ENCODE measurements around the gene SOX6. TPM values are rescaled to one million over a fixed set of nuclear protein-coding genes. Genes with fewer than 3 reads are reported as not detected.
"Not testable (repeated sequence)": the region's sequence is repeated elsewhere in the genome, so short reads cannot be mapped to it uniquely, and the experiment has no call there.

The SOX6 gene
- 10 to 100 TPM in 11 of 12 donors, not detected in 1; 15.1 to 36.5 (median 25.3) TPM for polyA plus RNA-seq (ENCODE audit: insufficient read length in 12 of 12)
- long read RNA-seq, donor 1, partial matches to known transcripts, result 5 of 5 reads
- long read RNA-seq, donor 1, other reads (novel, unspliced or antisense), result 0 of 5 reads
- long read RNA-seq, donor 2, result 0 reads
- long read RNA-seq, donor 3, result 0 reads
- long read RNA-seq, donor 4, result 0 reads
- long read RNA-seq, donor 5, result 0 reads
- long read RNA-seq, donor 6, result 0 reads
- long read RNA-seq, donor 7, result 0 reads
- long read RNA-seq, donor 8, partial matches to known transcripts, result 52 of 274 reads
- long read RNA-seq, donor 8, other reads (novel, unspliced or antisense), result 222 of 274 reads
- long read RNA-seq, donor 9, result 0 reads
- long read RNA-seq, donor 10, result 0 reads
- long read RNA-seq, donor 11, result 0 reads

- DNase-seq, result peak; percentile 51
Measured at GRCh38 chr11:16356057-16356760, at the start of gene SOX6. SOX6 (minus strand) TSS chr11:16356546; CDS start chr11:16341248, 15,298 bp downstream.

- DNase-seq, result no peak
Measured at GRCh38 chr11:16404781-16405285, 48.5 kb upstream of the SOX6 start.

- DNase-seq, result no peak
Measured at GRCh38 chr11:16403851-16404250, 47.5 kb upstream of the SOX6 start.

- no peak for DNase-seq
Measured at GRCh38 chr11:16403448-16403803, 47.1 kb upstream of the SOX6 start.

- DNase-seq, result no peak
Measured at GRCh38 chr11:16402654-16403447, 46.5 kb upstream of the SOX6 start.

- DNase-seq, result no peak
Measured at GRCh38 chr11:16397390-16397789, 41.0 kb upstream of the SOX6 start.

- no peak for DNase-seq
Measured at GRCh38 chr11:16395601-16396000, 39.3 kb upstream of the SOX6 start.

- no peak for DNase-seq
Measured at GRCh38 chr11:16394947-16395346, 38.6 kb upstream of the SOX6 start.

- no peak for DNase-seq
Measured at GRCh38 chr11:16393340-16393739, 37.0 kb upstream of the SOX6 start.

GRCh38 chr11:16392616-16393015, 36.3 kb upstream of the SOX6 start:
- DNase-seq, result no peak

- DNase-seq, result not testable (repeated sequence)
Measured at GRCh38 chr11:16390826-16391225, 34.5 kb upstream of the SOX6 start.

- DNase-seq, result no peak
Measured at GRCh38 chr11:16385099-16385498, 28.8 kb upstream of the SOX6 start.

GRCh38 chr11:16382638-16383380, 26.5 kb upstream of the SOX6 start:
- no peak for DNase-seq

- no peak for DNase-seq
Measured at GRCh38 chr11:16382186-16382585, 25.8 kb upstream of the SOX6 start.

- no peak for DNase-seq
Measured at GRCh38 chr11:16380941-16381568, 24.7 kb upstream of the SOX6 start.

- no peak for DNase-seq
Measured at GRCh38 chr11:16378906-16379305, 22.6 kb upstream of the SOX6 start.

- DNase-seq, result no peak
Measured at GRCh38 chr11:16377746-16378145, 21.4 kb upstream of the SOX6 start.

- not testable (repeated sequence) for DNase-seq
Measured at GRCh38 chr11:16375664-16376063, 19.3 kb upstream of the SOX6 start.

- no peak for DNase-seq
Measured at GRCh38 chr11:16373768-16374167, 17.4 kb upstream of the SOX6 start.

- no peak for DNase-seq
Measured at GRCh38 chr11:16372355-16372754, 16.0 kb upstream of the SOX6 start.

- DNase-seq, result no peak
Measured at GRCh38 chr11:16367252-16367651, 10.9 kb upstream of the SOX6 start.

Measured in muscle of arm (tissue), 14 donors.